Measurements from ENCODE around the gene EXTL1.
A peak's percentile ranks its signal among the peaks of the same experiment; 100 is the strongest.
"Not testable (repeated sequence)": the region's sequence is repeated elsewhere in the genome, so short reads cannot be mapped to it uniquely, and the experiment has no call there.

EXTL1 gene, protein sequence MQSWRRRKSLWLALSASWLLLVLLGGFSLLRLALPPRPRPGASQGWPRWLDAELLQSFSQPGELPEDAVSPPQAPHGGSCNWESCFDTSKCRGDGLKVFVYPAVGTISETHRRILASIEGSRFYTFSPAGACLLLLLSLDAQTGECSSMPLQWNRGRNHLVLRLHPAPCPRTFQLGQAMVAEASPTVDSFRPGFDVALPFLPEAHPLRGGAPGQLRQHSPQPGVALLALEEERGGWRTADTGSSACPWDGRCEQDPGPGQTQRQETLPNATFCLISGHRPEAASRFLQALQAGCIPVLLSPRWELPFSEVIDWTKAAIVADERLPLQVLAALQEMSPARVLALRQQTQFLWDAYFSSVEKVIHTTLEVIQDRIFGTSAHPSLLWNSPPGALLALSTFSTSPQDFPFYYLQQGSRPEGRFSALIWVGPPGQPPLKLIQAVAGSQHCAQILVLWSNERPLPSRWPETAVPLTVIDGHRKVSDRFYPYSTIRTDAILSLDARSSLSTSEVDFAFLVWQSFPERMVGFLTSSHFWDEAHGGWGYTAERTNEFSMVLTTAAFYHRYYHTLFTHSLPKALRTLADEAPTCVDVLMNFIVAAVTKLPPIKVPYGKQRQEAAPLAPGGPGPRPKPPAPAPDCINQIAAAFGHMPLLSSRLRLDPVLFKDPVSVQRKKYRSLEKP

GRCh38 chr1:26021647-26022403 lies at the start of gene EXTL1:
EXTL1 (plus strand) TSS chr1:26021775; CDS start chr1:26022647, 872 bp downstream.
- DNase-seq, result peak; percentile 88

DNA sequence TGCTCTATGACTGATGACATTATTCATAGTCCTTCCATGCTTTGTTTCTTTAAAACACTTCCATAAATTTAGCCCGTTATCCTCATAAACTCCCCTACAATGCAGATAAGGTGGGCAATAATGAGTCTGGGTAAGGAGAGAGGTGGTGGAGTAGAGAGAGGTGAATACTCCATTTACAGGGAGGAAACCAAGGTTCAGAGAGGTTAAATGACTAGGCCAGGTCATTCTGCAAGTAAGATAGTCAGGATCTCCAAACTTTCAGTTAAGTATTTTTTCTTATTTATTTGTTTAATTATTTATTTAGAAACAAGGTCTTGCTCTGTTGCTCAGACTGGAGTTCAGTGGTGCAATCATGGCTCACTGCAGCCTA lies 49.8 kb upstream of the EXTL1 start:
- DNase-seq, result no peak

- DNase-seq, result no peak
Observed at GRCh38 chr1:25973610-25974321, 47.8 kb upstream of the EXTL1 start.

GRCh38 chr1:25977801-25978200 lies 43.8 kb upstream of the EXTL1 start:
- DNase-seq, result no peak

GRCh38 chr1:25978403-25978802 lies 43.2 kb upstream of the EXTL1 start:
- no peak for DNase-seq

GRCh38 chr1:25979210-25979609 lies 42.4 kb upstream of the EXTL1 start:
- no peak for DNase-seq

DNA sequence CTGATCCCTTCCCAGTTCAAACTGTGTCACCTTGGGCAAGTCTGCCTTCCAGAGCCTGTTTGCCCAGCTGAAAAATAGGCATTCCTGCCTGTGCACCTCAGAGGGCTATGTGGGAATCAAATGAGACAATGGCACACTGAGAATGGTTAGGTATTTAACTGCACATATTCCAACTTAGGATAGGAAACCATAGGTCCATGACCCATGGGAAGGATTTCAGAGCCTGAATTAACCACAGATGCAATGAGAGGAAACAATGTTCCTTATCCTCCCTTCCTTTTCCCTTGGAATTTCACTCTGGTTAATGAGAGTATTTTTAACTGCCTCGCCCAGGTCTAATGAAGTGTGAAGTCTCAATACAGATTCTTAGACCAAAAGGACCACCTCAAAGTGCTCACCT lies 36.4 kb upstream of the EXTL1 start:
- no peak for DNase-seq

- DNase-seq, result no peak
Observed at GRCh38 chr1:25985670-25986069, 35.9 kb upstream of the EXTL1 start.

- not testable (repeated sequence) for DNase-seq
Observed at GRCh38 chr1:25986773-25987172, 34.8 kb upstream of the EXTL1 start.

DNA sequence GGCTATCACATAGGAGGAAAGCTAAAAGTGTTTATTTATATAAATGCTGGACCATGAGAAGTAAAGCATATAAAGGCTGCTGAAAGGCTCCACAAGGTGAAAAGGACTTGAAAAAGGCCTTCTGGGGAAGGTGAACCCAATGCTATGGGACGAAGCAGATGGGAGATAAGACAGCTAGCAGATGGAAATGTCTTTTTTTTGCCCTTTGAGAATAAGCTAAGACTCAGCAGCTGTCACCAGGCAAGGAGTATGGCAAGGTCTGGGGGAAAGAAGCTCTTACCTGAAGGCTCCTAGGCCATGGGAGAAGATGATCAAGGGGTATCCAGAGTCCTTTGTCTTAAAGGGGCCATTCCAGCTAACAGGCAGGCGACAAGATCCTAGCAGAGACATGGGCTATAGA lies 33.6 kb upstream of the EXTL1 start:
- no peak for DNase-seq

DNA sequence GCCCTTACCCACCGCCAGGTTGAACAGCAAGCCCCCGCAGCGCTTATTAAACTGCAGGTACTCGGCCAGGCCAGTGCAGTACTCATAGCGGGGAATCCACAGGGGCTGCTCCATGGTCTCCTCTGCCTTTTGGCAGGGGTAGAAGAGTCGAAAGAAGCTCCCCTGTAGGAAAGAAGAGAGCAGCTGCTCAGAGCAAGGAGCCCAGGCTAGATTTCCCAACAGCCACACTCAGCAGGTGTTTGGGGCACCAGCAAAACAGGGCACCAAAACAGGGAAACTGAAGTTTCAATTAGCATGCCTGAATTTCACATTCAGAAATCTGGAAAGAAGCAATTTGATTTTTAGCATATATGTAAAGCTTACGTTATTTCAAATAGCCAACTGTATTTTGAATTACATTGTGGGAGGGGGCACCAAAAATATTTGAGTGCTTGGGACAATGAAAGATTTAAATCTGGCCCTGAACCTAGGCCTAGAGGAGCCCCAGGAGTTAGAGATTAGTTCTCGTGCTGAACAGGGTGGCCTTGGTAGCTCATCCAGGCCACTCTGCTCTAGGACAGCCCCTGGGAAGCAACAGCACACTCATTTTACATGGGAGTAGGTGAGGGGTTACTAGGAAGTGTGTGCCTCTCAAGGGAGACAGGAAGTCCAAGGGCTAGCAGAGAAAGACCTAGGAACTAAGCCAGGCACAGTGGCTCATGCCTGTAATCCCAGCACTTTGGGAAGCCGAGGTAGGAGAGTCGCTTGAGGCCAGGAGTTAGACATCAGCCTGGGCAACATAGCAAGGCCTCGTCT lies 31.9 kb upstream of the EXTL1 start:
- DNase-seq, result no peak

- DNase-seq, result no peak
Observed at GRCh38 chr1:25990251-25990650, 31.3 kb upstream of the EXTL1 start.

GRCh38 chr1:25990702-25991395 lies 30.7 kb upstream of the EXTL1 start:
- DNase-seq, result no peak

DNA sequence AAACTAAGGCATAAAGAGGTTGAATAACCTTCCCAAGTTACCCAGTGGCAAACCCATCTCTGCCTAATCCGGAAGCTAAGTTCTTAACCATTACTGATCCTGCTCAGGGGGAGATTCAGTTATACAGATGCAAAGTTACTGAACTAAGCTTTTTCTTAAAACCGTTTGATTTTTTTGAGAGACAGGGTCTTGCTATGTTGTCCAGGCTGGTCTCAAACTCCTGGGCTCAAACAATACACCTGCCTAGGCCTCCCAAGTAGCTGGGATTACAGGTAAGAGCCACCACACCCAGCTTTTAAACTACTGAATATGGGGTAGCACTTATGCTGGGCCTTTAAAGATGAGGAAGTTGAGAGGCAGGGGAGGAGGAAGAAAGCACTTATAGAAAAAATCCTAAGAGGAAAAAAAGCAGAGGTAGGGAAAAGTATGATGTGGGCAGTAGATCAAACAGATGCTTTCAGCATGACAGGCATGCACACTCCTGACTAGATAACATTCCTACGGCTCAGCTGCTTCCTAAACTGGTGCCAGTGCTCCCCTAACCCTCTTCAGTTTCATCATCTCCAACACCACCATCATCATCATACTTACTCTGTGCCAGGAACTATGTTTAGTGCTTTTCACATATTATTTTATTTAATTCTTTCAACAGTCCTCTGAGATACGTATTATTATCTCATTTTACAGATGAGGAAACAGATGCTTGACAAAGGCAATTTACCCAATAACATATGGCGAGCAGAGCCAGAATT lies 29.5 kb upstream of the EXTL1 start:
- no peak for DNase-seq

GRCh38 chr1:25992689-25993171 lies 28.8 kb upstream of the EXTL1 start:
- DNase-seq, result no peak

- no peak for DNase-seq
Observed at GRCh38 chr1:25993197-25993951, 28.2 kb upstream of the EXTL1 start.

GRCh38 chr1:25994402-25995150 lies 27.0 kb upstream of the EXTL1 start:
- no peak for DNase-seq

DNA sequence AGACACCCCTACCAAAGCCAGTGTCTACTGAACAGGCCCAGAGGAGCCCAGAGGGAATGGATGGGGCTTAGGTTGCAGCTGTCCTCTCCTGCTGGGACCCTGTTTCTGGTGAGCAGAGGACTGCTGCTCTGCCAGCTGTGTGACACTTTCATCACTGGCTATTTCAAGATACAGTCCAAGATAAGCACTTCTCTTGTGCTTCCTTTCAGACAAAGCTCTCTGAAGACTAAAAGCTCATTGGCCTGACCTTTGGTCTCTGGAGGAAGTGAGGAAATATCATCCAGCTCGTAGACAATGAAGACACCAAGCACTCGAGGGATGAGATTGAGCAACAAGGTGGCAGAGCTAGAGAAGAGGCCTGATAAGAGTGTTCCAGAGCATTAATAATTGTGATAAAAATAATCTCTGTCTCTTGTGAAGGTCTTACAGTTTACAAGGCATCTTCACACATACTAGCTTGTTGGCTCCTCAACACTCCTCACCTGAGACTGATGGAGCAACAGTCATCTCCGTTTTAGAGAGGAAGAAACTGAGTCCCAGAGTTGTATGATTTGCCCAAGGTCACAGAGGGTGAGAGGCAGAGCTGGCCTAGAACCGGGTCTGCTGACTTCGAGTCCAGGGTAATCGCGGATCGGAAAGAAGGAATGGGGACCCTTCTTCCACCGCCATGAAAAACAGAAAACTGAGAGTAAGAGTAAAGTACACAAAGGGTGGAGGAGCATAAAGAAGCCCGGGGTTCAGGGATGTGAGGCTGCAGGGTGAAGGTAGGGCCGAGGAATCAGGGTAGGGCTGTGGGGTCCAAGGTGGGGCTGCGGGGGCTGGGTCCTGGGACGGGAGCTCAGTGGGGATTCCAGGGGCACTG lies 24.4 kb upstream of the EXTL1 start:
- no peak for DNase-seq
